Measurements from ENCODE around the gene AOAH.

DNA sequence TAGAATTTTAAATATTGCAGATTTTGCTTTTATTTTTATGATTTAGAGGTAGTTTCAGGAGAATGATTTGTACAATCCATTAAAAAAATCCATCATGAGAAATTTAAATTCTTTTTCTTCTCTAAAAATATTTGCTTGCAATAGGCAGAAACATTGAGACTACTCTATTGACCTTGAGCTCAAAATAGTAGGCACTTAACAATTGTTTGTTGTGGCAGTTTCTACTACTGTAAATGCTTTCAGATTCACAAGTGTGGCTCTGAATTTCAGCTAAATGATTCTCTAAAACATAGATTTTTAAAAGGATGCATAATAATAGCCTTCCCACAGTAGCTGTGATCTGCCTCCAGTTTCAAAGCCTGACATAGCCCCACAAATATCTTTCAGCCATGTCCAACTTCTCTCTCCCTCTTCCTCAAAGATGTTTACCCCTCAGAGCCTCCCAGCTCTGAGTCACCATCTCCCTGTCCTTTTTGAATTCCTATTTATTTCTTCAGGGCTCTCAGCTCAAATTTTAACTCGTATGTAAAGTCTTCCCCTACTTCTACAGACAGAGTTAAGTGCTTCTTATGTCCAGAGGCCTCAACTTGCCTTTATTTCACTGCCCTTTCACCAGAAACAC is 160.5 kb downstream of the AOAH start:
- TF ChIP-seq, protein P1, sequence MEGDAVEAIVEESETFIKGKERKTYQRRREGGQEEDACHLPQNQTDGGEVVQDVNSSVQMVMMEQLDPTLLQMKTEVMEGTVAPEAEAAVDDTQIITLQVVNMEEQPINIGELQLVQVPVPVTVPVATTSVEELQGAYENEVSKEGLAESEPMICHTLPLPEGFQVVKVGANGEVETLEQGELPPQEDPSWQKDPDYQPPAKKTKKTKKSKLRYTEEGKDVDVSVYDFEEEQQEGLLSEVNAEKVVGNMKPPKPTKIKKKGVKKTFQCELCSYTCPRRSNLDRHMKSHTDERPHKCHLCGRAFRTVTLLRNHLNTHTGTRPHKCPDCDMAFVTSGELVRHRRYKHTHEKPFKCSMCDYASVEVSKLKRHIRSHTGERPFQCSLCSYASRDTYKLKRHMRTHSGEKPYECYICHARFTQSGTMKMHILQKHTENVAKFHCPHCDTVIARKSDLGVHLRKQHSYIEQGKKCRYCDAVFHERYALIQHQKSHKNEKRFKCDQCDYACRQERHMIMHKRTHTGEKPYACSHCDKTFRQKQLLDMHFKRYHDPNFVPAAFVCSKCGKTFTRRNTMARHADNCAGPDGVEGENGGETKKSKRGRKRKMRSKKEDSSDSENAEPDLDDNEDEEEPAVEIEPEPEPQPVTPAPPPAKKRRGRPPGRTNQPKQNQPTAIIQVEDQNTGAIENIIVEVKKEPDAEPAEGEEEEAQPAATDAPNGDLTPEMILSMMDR (IDR thresholded peaks at IDR 0.05): no peak
- no peak for TF ChIP-seq POLR2A (IDR thresholded peaks at IDR 0.05)

Data from adrenal gland (tissue), 5 donors.